HepG2 (cell line): ENCODE data around the gene OLFM3. TPM values are rescaled to one million over a fixed set of nuclear protein-coding genes. Genes with fewer than 3 reads are reported as not detected.

Source experiments
- ATAC-seq: fragments of 200-7000 bp; cut with Tn5 transposase; 3 replicates; pipeline ENCODE4 v1.9.1; 2020; ENCODE audit warnings: mild to moderate bottlenecking, moderate library complexity
- BruUV-seq: library from RNA; stranded (reverse); fragments of 400-500 nt; replicated peaks from 2 replicates; lab custom pipeline; 2021; lab: Mats Ljungman, UMichigan
- CTCF ChIA-PET: fragments of 300-600 bp; formaldehyde crosslinking; extraction: SDS; loops from one replicate; lab custom pipeline; 2021; ENCODE audit warnings: low total read pairs, inconsistent platforms, low intra/inter-chr PET ratio; lab: Yijun Ruan, JAX
- POLR2A ChIA-PET: fragments of 350-600 bp; sonication (Branson Sonifier 250); formaldehyde crosslinking; loops from one replicate; lab custom pipeline; 2020; ENCODE audit warnings: antibody characterized with exemption, inconsistent platforms; lab: Yijun Ruan, JAX
- DNase-seq: peaks from one replicate; pipeline ENCODE4 v3.0.0-alpha.2; 2015; ENCODE audit warnings: low spot score
- FAIRE-seq: peaks from 3 replicates; lab custom pipeline; 2011; peaks lifted over from hg19 to GRCh38; lab: Jason Lieb, UNC
- H2AFZ ChIP-seq: one replicate; pipeline ENCODE4 v1.6.1; 2011; ENCODE audit warnings: low read length, inconsistent platforms
- H3K27ac ChIP-seq: fragments of 300-600 bp; 3 replicates; pipeline ENCODE4 v1.8.0; 2011; ENCODE audit warnings: mixed run types, mild to moderate bottlenecking, mixed read lengths, low read length, inconsistent platforms; ENCODE audit not compliant: insufficient read depth; ENCODE audit errors: extremely low read length
- H3K27me3 ChIP-seq, 2 experiments: fragments of 200-600 bp in 1 of 2; 2 replicates in 1 of 2; 3 replicates in 1 of 2; pipeline versions ENCODE4 v1.6.0 to v1.8.0; 2011; ENCODE audit warnings: low read length in 2 of 2, mild to moderate bottlenecking in 2 of 2, moderate library complexity in 2 of 2, inconsistent platforms in 1 of 2; ENCODE audit not compliant: insufficient read depth in 2 of 2, control insufficient read depth in 1 of 2
- H3K36me3 ChIP-seq, 2 experiments: fragments of 200-600 bp in 1 of 2; replicated peaks in 1 of 2; 2 replicates in 1 of 2; 3 replicates in 1 of 2; pipeline versions ENCODE4 v1.5.1 to v1.8.0; 2011; ENCODE audit warnings: low read length in 2 of 2, inconsistent platforms in 1 of 2; ENCODE audit not compliant: insufficient read depth in 2 of 2, control insufficient read depth in 1 of 2
- H3K4me1 ChIP-seq: 2 replicates; pipeline ENCODE4 v1.5.1; 2012; ENCODE audit warnings: low read length, inconsistent platforms; ENCODE audit not compliant: insufficient read depth
- H3K4me2 ChIP-seq: 2 replicates; pipeline ENCODE4 v1.6.0; 2011; ENCODE audit warnings: low read depth, low read length, inconsistent platforms
- H3K4me3 ChIP-seq, 3 experiments: fragments of 200-600 bp in 1 of 3; sonication (generic), shearing (Covaris generic) in 1 of 3; replicated peaks in 1 of 3; 2 replicates each; pipeline ENCODE4 v1.5.1; 2011 to 2016; ENCODE audit warnings: low read length in 3 of 3, inconsistent platforms in 2 of 3, low read depth in 2 of 3, mild to moderate bottlenecking in 2 of 3, control low read depth in 1 of 3, mixed read lengths in 1 of 3; ENCODE audit not compliant: insufficient read depth in 1 of 3
- H3K79me2 ChIP-seq: one replicate; pipeline ENCODE4 v1.6.1; 2011; ENCODE audit warnings: low read length, inconsistent platforms; ENCODE audit not compliant: insufficient read depth
- H3K9ac ChIP-seq: 2 replicates; pipeline ENCODE4 v1.6.0; 2011; ENCODE audit warnings: mild to moderate bottlenecking, low read depth, low read length, inconsistent platforms; ENCODE audit not compliant: insufficient read depth
- H3K9me3 ChIP-seq: 2 replicates; pipeline ENCODE4 v1.5.1; 2012; ENCODE audit warnings: mild to moderate bottlenecking, low read length
- H4K20me1 ChIP-seq: 2 replicates; pipeline ENCODE4 v1.6.0; 2011; ENCODE audit warnings: inconsistent platforms, mild to moderate bottlenecking, low read length, moderate library complexity; ENCODE audit not compliant: insufficient read depth
- ATF5 ChIP-seq: sonication (generic); formaldehyde crosslinking; IDR thresholded peaks from 2 replicates; pipeline ENCODE4 v1.4.0; 2020; ENCODE audit warnings: mild to moderate bottlenecking, low read depth, missing genetic modification reagents
- CEBPB ChIP-seq: IDR thresholded peaks from 2 replicates; pipeline ENCODE4 v1.6.1; 2011; ENCODE audit warnings: low read depth, low read length, improper control_type of control experiment, borderline replicate concordance
- CHCHD3 ChIP-seq: sonication (generic); formaldehyde crosslinking; IDR thresholded peaks from 2 replicates; pipeline ENCODE4 v1.8.0; 2022; ENCODE audit warnings: mild to moderate bottlenecking, missing genetic modification reagents, moderate library complexity
- EHMT2 ChIP-seq: fragments of 200-600 bp; sonication (generic); IDR thresholded peaks from 2 replicates; pipeline ENCODE4 v1.7.0; 2017; ENCODE audit warnings: antibody characterized with exemption, low read depth, low read length, borderline replicate concordance
- IRF9 ChIP-seq: sonication (generic); formaldehyde crosslinking; IDR thresholded peaks from 2 replicates; pipeline ENCODE4 v1.8.0; 2022; ENCODE audit warnings: missing genetic modification reagents, mild to moderate bottlenecking, borderline replicate concordance
- KAT7 ChIP-seq: IDR thresholded peaks from 2 replicates; pipeline ENCODE4 v1.6.1; 2018; ENCODE audit warnings: borderline replicate concordance, missing compliant biosample characterization
- KDM4B ChIP-seq: sonication (generic); formaldehyde crosslinking; IDR thresholded peaks from 2 replicates; pipeline ENCODE4 v1.4.0; 2020; ENCODE audit warnings: missing genetic modification reagents
- MXI1 ChIP-seq: IDR thresholded peaks from 3 replicates; pipeline ENCODE4 v1.6.1; 2012; ENCODE audit warnings: low read depth, low read length, inconsistent platforms, borderline replicate concordance
- NCOA5 ChIP-seq: sonication (generic); formaldehyde crosslinking; IDR thresholded peaks from 2 replicates; pipeline ENCODE4 v1.4.0; 2020; ENCODE audit warnings: missing genetic modification reagents
- NFATC3 ChIP-seq: sonication (generic); formaldehyde crosslinking; IDR thresholded peaks from 2 replicates; pipeline ENCODE4 v1.5.1; 2020; ENCODE audit warnings: mild to moderate bottlenecking, missing genetic modification reagents
- NFE2L2 ChIP-seq: fragments of 150-350 bp; IDR thresholded peaks from 2 replicates; pipeline ENCODE4 v1.6.1; 2014; ENCODE audit warnings: low read length
- NFIC ChIP-seq: IDR thresholded peaks from 2 replicates; pipeline ENCODE4 v1.6.1; 2012; ENCODE audit warnings: mild to moderate bottlenecking, low read length, inconsistent platforms
- NFKBIZ ChIP-seq: IDR thresholded peaks from 2 replicates; pipeline ENCODE4 v1.6.1; 2018; ENCODE audit warnings: missing genetic modification reagents, missing compliant biosample characterization
- NFYB ChIP-seq: sonication (generic); formaldehyde crosslinking; IDR thresholded peaks from 2 replicates; pipeline ENCODE4 v1.4.0; 2020; ENCODE audit warnings: missing genetic modification reagents
- SMAD9 ChIP-seq: sonication (generic); formaldehyde crosslinking; IDR thresholded peaks from 2 replicates; pipeline ENCODE4 v1.5.1; 2020; ENCODE audit warnings: mild to moderate bottlenecking, missing genetic modification reagents
- SP140L ChIP-seq: sonication (generic); formaldehyde crosslinking; IDR thresholded peaks from 2 replicates; pipeline ENCODE4 v1.4.0; 2020; ENCODE audit warnings: missing genetic modification reagents, borderline replicate concordance
- ZBTB25 ChIP-seq: IDR thresholded peaks from 2 replicates; pipeline ENCODE4 v1.6.1; 2018; ENCODE audit warnings: missing genetic modification reagents
- ZNF276 ChIP-seq: sonication (generic); formaldehyde crosslinking; IDR thresholded peaks from 2 replicates; pipeline ENCODE4 v1.4.0; 2020; ENCODE audit warnings: mild to moderate bottlenecking, low read depth, missing genetic modification reagents
- ZNF569 ChIP-seq: sonication (generic); formaldehyde crosslinking; IDR thresholded peaks from 2 replicates; pipeline ENCODE4 v1.5.0; 2020; ENCODE audit warnings: mild to moderate bottlenecking, missing genetic modification reagents, moderate library complexity, borderline replicate concordance
- WGBS: methylation state at CpG from one replicate; pipeline ENCODE4 v1.1.6; 2017; ENCODE audit warnings: low lambda C conversion rate; 5-methylcytosine and 5-hydroxymethylcytosine counted together
- in situ Hi-C: cut with HindIII; loops from 2 replicates; pipeline ENCODE4 v1.10.0; 2017; ENCODE audit warnings: low pct_unique_long_range_greater_than_20kb; ENCODE audit not compliant: extremely low pct_ligation_motif_present
- intact Hi-C: fragments of 100-400 bp; cut with micrococcal nuclease; formaldehyde crosslinking; loops from one replicate; pipeline ENCODE4 v1.10.0; 2022; ENCODE audit not compliant: unreplicated experiment
- polyA plus RNA-seq, 8 experiments: library from polyadenylated mRNA; depleted of rRNA in 3 of 8; stranded (reverse) in 7 of 8; unstranded in 1 of 8; fragments of >200 nt; fragmentation: Illumina TruSeq in 4 of 8; extraction: Trizol in 4 of 8; gene quantifications; 2 replicates each; pipeline versions ENCODE4 v1.2.1 to v1.2.3, GENCODE V29; 2011 to 2016; ENCODE audit warnings: low read depth in 4 of 8, missing spikeins in 1 of 8, mixed read lengths in 1 of 8; ENCODE audit not compliant: insufficient read depth in 1 of 8
- total RNA-seq, 5 experiments: library from RNA; depleted of rRNA; stranded (reverse); fragments of >200 nt; fragmentation: Illumina TruSeq; extraction: Trizol; gene quantifications; 2 replicates each; pipeline ENCODE4 v1.2.3, GENCODE V29; 2016; ENCODE audit warnings: low read depth in 1 of 5

OLFM3 gene
- total and polyA plus RNA-seq, 2 of the 13 experiments (the other 11 are each of a cell fraction or from before 2014, with no cell fraction given), result not detected

GRCh38 chr1:101843160-101843559 lies 153.6 kb downstream of the OLFM3 start:
- no peak for DNase-seq
- H3K9ac ChIP-seq, result no peak overlapping the region
- H3K9me3 ChIP-seq, result no peaks in the 10 kb centered on the region
- intact Hi-C loops, result no loop called here
- H3K4me1 ChIP-seq, result no peaks in the 10 kb centered on the region
- no peak for FAIRE-seq
- no peak overlapping the region for H2AFZ ChIP-seq
- no peaks in the 10 kb centered on the region for H3K36me3 ChIP-seq
- in situ Hi-C loops, result no loop called here
- ATAC-seq, result no peak
- POLR2A ChIA-PET, result no interaction called here
- TF ChIP-seq NFKBIZ (CRISPR knock-in tag) (no peak), CEBPB (no peak), MXI1 (no peak), SMAD9 (CRISPR knock-in tag) (no peak), EHMT2 (no peak), ZBTB25 (CRISPR knock-in tag) (no peak), NCOA5 (CRISPR knock-in tag) (no peak), NFATC3 (CRISPR knock-in tag) (no peak), CHCHD3 (CRISPR knock-in tag) (no peak), ZNF569 (CRISPR knock-in tag) (no peak), SP140L (CRISPR knock-in tag) (no peak), ZNF276 (CRISPR knock-in tag) (no peak), KAT7 (CRISPR knock-in tag) (no peak), NFYB (no peak), ATF5 (CRISPR knock-in tag) (no peak), NFIC (no peak), IRF9 (CRISPR knock-in tag) (no peak), KDM4B (CRISPR knock-in tag) (no peak), NFE2L2 (no peak)
- CTCF ChIA-PET, result no interaction called here
- BruUV-seq, result no TSS peak
- no peak overlapping the region for H3K27ac ChIP-seq
- no peaks in the 10 kb centered on the region for H4K20me1 ChIP-seq
- no peak overlapping the region for H3K4me2 ChIP-seq
- no peak overlapping the region for H3K4me3 ChIP-seq
- whole genome bisulfite sequencing, result 22% methylated on average over 5 of the region's 5 CpGs
- no peaks in the 10 kb centered on the region for H3K27me3 ChIP-seq
- no peaks in the 10 kb centered on the region for H3K79me2 ChIP-seq
